ES-I3 (cell line): ENCODE data around the gene SLC9A3.

ENCODE experiments used
- H3K36me3 ChIP-seq: 2 replicates; pipeline ENCODE4 v1.6.1; 2013; ENCODE audit warnings: mild to moderate bottlenecking, low read length, control low read depth, moderate library complexity; ENCODE audit not compliant: insufficient read depth
- H3K4me1 ChIP-seq: 2 replicates; pipeline ENCODE4 v1.6.1; 2013; ENCODE audit warnings: mild to moderate bottlenecking, control low read depth, low read length; ENCODE audit not compliant: insufficient read depth
- H3K9ac ChIP-seq: 2 replicates; pipeline ENCODE4 v1.6.1; 2013; ENCODE audit warnings: low read depth, mild to moderate bottlenecking, low read length, moderate library complexity
- H3K9me3 ChIP-seq: 2 replicates; pipeline ENCODE4 v1.6.1; 2013; ENCODE audit warnings: mild to moderate bottlenecking, low read length, moderate library complexity; ENCODE audit not compliant: control insufficient read depth, insufficient read depth

Gene SLC9A3

DNA sequence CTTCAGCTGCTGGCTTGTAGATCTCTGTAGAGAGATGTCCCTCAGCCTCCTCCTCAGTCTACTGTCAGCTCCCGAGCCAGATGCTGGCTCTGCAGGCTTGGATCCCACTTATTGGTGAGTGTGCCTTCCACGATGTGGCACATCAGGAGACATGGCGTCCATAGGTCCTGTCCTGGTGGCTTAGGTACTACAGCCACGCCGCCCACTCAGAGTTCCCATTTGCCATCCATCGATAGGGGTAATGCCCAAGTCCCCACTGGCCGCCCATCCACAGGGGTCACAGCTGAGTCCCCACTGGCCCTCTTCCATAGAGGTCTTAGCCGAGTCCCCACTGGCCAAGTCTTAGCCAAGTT lies 64.0 kb downstream of the SLC9A3 start:
- Histone ChIP-seq H3K9me3 (no peaks in the 10 kb centered on the region), H3K9ac (no peak overlapping the region), H3K4me1 (no peaks in the 10 kb centered on the region), H3K36me3 (peaks cover 10% of the 10 kb centered on the region)

DNA sequence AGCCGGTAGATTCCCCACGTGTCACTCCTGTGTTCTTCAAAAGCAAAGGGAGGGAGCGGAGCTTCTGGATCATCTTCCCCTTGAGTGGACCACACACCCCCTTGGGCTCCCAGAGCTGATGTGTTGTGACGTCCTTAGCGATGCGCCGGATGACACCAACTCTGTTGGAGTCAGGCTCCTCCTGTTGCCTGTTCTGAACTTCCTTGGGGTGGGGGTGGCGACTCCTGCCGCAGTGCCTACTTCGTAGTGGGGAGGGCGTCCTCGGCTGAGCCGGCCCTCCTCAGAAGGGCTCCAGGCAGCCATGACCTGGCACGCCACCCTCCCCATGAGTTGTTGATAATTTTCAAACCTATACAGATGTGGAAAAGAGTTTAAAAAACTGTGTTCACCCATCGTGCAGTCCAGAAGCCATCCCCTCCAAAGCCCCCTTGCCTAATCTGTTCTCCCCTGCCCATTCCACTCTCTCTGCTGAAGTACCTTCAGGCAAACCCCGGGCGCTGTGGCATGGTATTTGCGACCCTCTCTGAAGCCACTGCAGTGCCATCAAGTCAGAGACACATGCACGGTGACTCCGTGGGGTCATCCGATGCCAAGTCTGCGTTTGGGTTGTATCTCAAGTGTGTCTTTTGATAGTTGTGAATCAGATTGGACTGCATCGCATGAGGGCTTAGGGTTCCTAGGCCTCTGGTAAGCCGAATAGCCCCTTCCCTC lies 64.5 kb downstream of the SLC9A3 start:
- Histone ChIP-seq H3K9ac (no peak overlapping the region), H3K36me3 (peaks cover 9% of the 10 kb centered on the region; the same call in 1 of the 2 replicates), H3K4me1 (no peaks in the 10 kb centered on the region), H3K9me3 (no peaks in the 10 kb centered on the region)

DNA sequence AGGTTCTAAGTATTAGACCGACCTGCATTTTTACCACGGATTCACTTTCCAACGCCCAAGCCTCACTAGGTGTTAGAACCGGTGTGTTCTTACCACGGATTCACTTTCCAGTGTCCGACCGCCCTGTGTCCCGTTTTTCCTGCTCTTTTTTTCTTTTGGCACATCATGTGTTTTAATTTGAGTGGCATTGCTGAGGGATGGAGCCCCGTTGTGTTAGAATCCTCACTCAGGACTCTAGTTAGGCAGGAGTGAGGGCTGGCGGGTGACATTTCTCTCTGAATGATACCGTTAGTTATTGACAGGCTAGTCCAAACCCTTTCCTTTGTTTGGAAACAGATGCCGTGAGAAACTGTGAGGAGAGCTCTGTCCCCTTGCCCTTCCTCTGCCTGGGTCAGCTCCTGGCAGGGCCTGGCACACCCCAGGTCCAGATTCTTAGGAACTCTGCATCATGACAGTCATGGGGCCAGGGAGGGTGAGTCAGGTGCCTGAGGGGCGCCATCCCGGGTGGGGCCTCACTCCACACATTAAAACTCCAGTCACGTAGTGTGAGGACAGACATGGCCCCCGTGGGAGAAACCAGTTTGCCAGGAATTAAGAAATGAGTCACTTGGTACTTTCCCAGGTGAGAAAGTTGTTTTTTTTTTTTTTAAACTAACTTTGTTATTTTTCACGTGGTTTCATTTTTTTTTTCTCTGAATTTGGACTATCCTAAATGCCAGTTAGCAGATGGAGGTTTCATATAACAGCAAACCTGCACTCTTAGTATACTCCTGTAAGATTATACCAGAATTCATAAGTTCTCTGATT lies 65.5 kb downstream of the SLC9A3 start:
- no peak overlapping the region for H3K9ac ChIP-seq
- H3K4me1 ChIP-seq, result no peaks in the 10 kb centered on the region
- peaks cover 9% of the 10 kb centered on the region; the same call in 1 of the 2 replicates for H3K36me3 ChIP-seq
- no peaks in the 10 kb centered on the region for H3K9me3 ChIP-seq

DNA sequence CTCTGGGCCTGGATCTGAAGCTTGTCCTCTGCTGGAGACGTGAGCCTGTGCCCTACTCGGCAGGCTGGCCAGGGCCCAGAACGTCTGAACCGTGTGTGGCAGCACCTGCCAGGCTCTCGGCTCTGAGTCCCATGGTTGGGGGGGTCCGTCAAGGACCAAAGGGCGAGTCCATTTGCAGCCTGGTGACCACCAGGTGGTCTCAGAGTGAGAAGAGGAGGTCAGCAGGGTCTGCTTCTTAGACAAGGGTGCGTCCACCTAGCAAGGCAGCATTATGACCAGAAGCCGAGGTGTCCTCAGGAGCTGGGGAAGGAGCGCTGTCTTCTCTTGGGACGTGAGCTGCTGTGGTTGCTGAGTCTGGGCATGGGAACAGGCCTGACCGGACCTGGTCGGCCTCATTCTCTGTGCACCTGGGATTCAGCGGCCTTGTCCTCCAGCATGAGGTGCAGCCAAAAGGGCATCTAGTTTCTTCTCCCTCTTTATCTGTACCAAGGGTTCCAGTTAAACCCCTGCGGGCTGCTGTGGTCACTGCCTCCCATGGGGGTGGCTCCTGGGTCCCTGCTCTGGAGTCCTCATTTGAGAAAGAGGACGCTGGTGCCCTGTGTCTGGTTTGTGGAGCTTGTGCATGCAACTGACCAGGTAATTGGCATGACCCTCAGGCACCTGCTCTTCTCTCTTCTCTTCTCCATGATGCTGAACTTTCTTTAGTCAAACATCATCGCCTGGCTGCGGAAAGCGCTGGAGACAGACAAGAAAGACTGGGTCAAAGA lies 66.9 kb downstream of the SLC9A3 start:
- Histone ChIP-seq H3K9ac (no peak overlapping the region), H3K36me3 (peaks cover 9% of the 10 kb centered on the region), H3K9me3 (no peaks in the 10 kb centered on the region), H3K4me1 (no peaks in the 10 kb centered on the region)

DNA sequence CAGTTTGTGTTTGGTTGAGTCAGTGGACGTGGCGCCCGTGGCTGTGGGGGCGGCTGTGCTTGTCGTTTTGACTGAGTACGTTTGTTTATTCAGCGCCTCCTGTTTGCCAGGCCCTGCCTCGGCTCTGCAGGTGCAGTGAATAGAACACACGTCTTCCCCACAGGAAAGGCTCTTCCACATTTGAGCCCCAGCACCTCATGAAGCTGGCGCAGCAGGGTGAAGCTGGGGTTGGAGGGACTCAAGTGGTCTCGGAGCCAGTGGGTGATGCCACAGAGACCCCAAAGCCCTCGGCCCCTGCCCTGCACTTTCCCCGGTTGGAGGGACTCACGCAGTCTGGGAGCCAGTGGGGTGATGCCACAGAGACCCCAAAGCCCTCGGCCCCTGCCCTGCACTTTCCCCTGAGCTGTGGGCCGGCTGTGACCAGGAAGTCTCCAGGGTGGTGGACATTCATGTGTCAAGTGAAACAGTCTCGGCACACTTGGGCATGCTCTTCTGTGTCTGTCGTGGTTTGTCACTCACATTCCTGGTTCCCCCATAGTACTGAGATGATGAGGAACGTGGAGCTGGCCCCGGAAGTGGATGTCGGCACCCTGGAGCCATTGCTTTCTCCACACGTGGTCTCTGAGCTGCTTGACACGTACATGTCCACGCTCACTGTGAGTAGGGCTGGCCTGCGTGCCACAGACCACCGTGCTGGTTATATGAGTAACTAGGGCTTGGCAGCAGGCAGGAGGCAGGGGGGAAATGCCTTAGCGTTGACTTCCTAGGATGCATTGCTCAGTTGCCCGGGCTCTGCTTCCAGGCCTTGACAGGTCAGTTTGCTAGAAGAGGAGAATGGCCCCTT lies 67.7 kb downstream of the SLC9A3 start:
- Histone ChIP-seq H3K9me3 (0 out of 2 replicates have a peak, but pooled peaks cover under 1% of the 10 kb centered on the region), H3K36me3 (peaks cover 10% of the 10 kb centered on the region), H3K4me1 (no peaks in the 10 kb centered on the region), H3K9ac (no peak overlapping the region)

DNA sequence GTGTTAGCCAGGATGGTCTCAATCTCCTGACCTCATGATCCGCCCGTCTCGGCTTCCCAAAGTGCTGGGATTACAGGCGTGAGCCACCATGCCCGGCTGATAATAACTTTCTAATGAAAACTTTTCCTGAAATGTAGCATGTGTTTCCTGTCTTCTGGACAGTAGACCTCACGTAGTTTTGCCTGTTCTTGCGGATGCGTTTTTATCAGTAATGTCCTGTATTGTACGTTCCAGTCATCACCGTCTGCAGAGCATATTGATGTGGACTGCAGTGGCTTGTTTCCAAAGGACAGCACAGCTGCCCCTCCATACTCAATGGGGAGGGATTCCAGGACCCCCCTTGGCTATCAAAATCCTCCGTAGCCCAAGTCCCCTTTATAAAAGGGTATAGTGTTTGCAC lies 68.4 kb downstream of the SLC9A3 start:
- no peaks in the 10 kb centered on the region for H3K4me1 ChIP-seq
- peaks cover 5% of the 10 kb centered on the region; the same call in 1 of the 2 replicates for H3K9me3 ChIP-seq
- peaks cover 12% of the 10 kb centered on the region for H3K36me3 ChIP-seq
- H3K9ac ChIP-seq, result no peak overlapping the region

DNA sequence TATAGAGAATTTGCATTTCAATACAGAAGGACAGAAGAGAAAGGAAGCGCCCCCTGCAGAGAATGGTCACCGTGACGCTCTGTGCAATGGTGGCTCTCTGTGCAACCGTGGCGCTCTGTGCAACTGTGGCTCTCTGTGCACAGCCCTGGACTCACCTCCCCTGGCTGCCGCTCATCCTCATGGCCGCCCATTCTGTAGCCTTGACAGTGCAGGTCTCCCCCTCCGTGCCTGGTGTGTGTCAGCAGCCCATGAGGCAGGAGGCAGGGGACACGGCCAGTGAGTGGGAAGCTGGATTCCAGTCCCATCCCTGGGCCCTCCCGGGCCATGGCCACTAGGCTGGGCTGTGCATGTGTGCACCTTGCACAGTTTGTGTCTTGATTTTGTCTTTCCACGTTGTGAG lies 69.3 kb downstream of the SLC9A3 start:
- Histone ChIP-seq H3K9ac (no peak overlapping the region), H3K36me3 (peaks cover 12% of the 10 kb centered on the region), H3K4me1 (no peaks in the 10 kb centered on the region), H3K9me3 (peaks cover 5% of the 10 kb centered on the region; the same call in 1 of the 2 replicates)

DNA sequence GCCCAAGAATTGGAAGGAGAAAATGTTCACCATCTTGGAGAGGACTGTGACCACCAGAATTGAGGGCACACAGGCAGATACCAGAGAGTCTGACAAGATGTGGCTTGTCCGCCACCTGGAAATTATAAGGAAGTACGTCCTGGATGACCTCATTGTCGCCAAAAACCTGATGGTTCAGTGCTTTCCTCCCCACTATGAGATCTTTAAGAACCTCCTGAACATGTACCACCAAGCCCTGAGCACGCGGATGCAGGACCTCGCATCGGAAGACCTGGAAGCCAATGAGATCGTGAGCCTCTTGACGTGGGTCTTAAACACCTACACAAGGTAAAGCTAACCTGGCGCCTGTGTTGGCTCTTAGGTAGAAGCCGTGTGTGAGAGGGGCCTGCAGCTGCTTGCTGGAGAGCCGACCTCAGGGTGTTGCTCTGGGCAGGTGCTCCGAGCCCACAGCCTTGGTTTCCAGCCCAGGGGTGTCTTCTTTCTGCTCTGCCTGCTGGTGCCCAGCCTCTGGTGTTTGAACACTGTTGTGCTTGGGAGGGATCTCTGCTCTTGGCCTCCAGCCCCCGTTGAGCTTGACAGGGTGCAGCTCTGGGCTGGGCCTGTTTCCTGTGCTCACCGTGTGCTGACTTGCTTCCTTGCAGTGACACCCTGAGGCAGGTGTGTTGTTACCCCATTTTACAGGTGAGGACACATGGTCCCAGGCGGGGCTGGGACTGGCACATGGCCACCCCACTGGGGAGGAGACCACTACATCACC lies 70.3 kb downstream of the SLC9A3 start:
- Histone ChIP-seq H3K9ac (no peak overlapping the region), H3K36me3 (peaks cover 12% of the 10 kb centered on the region), H3K9me3 (peaks cover 5% of the 10 kb centered on the region; the same call in 1 of the 2 replicates), H3K4me1 (no peaks in the 10 kb centered on the region)

DNA sequence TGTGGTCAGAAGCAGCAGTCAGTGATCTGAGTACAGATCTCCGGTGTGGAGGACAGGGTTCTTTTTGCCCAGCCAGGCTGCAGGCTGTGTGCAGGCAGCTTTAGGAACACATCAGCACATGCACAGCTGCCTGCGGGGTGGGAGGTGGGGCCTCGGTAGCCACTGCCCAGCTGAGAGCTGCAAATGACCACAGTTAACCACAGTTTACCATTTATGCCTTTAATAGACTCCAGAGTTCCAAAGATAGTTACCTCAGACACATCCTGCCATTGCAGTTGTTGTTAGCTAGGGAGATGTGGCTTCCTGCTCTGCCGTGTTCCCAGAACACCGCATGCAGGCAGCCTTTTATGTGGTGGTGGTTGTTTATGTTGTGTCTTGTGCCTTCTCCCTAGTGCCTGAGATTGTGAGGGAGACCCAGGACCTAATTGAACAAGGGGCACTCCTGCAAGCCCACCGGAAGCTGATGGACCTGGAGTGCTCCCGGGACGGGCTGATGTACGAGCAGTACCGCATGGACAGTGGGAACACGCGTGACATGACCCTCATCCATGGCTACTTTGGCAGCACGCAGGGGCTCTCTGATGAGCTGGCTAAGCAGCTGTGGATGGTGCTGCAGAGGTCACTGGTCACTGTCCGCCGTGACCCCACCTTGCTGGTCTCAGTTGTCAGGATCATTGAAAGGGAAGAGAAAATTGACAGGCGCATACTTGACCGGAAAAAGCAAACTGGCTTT lies 71.1 kb downstream of the SLC9A3 start:
- peaks cover 5% of the 10 kb centered on the region; the same call in 1 of the 2 replicates for H3K9me3 ChIP-seq
- H3K4me1 ChIP-seq, result no peaks in the 10 kb centered on the region
- peaks cover 11% of the 10 kb centered on the region for H3K36me3 ChIP-seq
- H3K9ac ChIP-seq, result no peak overlapping the region

DNA sequence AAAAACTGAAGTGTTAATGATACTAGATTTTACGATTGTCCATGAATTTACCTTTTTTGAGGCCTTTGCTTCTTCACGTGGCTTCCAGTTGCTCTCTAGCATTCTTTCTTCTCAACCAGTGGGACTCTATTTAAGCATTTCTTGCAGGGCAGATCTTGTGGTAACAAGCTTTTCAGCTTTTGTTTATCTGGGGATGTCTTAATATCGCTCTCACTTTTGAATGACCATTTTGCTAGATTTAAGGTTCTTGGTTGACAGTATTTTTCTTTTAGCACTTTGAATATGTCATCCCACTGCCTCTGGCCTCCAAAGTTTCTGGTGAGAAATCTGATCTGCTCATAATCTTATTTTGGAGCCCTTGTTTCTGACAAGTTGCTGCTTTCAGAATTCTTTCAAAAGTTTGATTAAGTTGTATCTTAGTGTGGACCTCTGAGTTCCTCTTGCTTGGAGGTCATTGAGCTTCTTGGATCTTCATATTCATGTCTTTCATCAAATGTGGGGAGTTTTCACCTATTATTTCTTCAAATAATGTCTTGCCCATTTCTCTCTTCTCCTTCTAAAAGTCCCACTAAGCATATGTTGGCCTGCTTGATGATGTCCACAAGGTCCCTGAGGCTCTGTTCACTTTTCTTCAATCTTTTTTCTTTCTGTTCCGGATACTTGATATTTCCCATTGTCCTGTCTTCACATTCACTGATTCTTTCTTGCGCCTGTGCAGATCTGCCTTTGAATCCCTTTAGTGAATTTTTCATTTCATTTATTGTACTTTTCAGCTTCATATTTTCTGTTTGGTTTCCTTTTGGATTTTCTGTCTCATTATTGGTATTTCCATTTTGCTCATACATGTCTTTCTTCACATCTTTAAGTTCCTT lies 72.4 kb downstream of the SLC9A3 start:
- H3K36me3 ChIP-seq, result peaks cover 11% of the 10 kb centered on the region
- no peak overlapping the region for H3K9ac ChIP-seq
- H3K9me3 ChIP-seq, result peaks cover 5% of the 10 kb centered on the region; the same call in 1 of the 2 replicates
- H3K4me1 ChIP-seq, result no peaks in the 10 kb centered on the region

DNA sequence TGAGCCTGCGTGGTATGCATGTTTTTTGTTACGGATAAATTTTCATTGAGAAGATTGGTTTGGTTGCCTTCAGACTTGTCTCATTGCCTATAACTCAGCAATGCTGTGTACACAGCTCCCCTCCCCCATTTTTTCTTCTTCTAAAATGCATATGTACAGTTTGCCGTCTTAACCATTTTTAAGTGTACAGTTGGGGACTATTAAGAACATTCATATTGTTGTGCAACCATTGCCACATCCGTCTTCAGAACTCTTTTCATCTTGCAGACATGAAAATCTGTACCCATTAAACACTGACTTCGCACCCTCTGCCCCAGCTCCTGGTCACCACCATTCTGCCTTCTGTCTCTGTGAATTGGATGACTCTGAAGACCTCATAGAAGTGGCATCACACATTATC lies 75.1 kb downstream of the SLC9A3 start:
- Histone ChIP-seq H3K36me3 (peaks cover 11% of the 10 kb centered on the region), H3K9me3 (peaks cover 5% of the 10 kb centered on the region; the same call in 1 of the 2 replicates), H3K9ac (no peak overlapping the region), H3K4me1 (no peaks in the 10 kb centered on the region)

DNA sequence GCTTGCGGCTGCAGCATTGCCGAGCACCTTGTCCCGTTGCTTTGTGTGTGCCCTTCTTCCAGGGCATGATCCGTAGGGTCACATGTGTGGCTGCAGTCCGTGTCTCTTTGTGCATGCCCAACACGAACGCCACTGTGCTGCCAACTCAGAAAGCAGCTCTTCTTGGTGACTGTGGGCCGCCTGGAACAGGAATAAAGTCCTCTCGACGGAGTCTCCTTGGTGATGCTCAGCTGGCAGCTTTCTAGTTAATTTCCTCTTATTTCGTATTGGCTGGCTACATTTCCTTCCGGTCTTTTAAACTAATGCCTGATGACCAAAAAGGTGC lies 75.5 kb downstream of the SLC9A3 start:
- Histone ChIP-seq H3K36me3 (peaks cover 11% of the 10 kb centered on the region), H3K4me1 (no peaks in the 10 kb centered on the region), H3K9ac (no peak overlapping the region), H3K9me3 (peaks cover 5% of the 10 kb centered on the region; the same call in 1 of the 2 replicates)
